Right atrium auricular region (tissue), 2 donors: ENCODE results near the gene KCNT2. TPM values are rescaled to one million over a fixed set of nuclear protein-coding genes. Genes with fewer than 3 reads are reported as not detected.
"Not testable (repeated sequence)": the region's sequence is repeated elsewhere in the genome, so short reads cannot be mapped to it uniquely, and the experiment has no call there.

ENCODE experiments used
- DNase-seq: peaks from one replicate; pipeline ENCODE4 v3.0.0-alpha.2; 2019; ENCODE audit warnings: low spot score
- H3K27ac ChIP-seq, 2 donors: fragments of 200-600 bp; sonication (generic); 1 replicate in 1 of 2; 2 replicates in 1 of 2; pipeline ENCODE4 v1.5.1; 2016 to 2019
- H3K27me3 ChIP-seq, 2 donors: fragments of 200-600 bp; sonication (generic); one replicate each; pipeline versions ENCODE4 v1.5.1 to v1.6.0; 2017 to 2019
- H3K36me3 ChIP-seq: fragments of 200-600 bp; sonication (generic); one replicate; pipeline ENCODE4 v1.5.1; 2016
- H3K4me1 ChIP-seq, 2 donors: fragments of 200-600 bp; sonication (generic); one replicate each; pipeline versions ENCODE4 v1.5.1 to v1.6.0; 2017 to 2019
- H3K4me3 ChIP-seq, 2 donors: fragments of 200-600 bp; sonication (generic); 1 replicate in 1 of 2; 2 replicates in 1 of 2; pipeline ENCODE4 v1.5.1; 2017 to 2019; ENCODE audit warnings: mild to moderate bottlenecking in 1 of 2, moderate library complexity in 1 of 2
- H3K9me3 ChIP-seq, 2 donors: fragments of 200-600 bp; sonication (generic); one replicate each; pipeline ENCODE4 v1.5.1; 2019
- CTCF ChIP-seq, 2 donors: fragments of 200-600 bp; sonication (generic); IDR thresholded peaks; one replicate each; pipeline ENCODE4 v1.5.1; 2019; ENCODE audit warnings: antibody characterized with exemption in 2 of 2
- total RNA-seq, 2 donors: library from RNA; depleted of rRNA; stranded (reverse); fragments of >200 nt; gene quantifications; one replicate each; pipeline ENCODE4 v1.1.0, GENCODE V29; 2016

KCNT2 gene
- total RNA-seq, 2 donors from 2014 or later, result 3.9 to 14.1 TPM

- no peak overlapping the region for H3K4me3 ChIP-seq
- no peak overlapping the region for H3K27ac ChIP-seq
- no peak for TF ChIP-seq CTCF (IDR thresholded peaks at IDR 0.05)
- no peaks in the 10 kb centered on the region for H3K9me3 ChIP-seq
- no peak for DNase-seq
- no peaks in the 10 kb centered on the region for H3K36me3 ChIP-seq
- H3K4me1 ChIP-seq, result no peaks in the 10 kb centered on the region
- no peaks in the 10 kb centered on the region for H3K27me3 ChIP-seq
Measured at GRCh38 chr1:196510451-196510850, 97.8 kb downstream of the KCNT2 start.

GRCh38 chr1:196504224-196504623, 104.0 kb downstream of the KCNT2 start:
- H3K9me3 ChIP-seq, H3K27me3 ChIP-seq, H3K36me3 ChIP-seq, DNase-seq, H3K27ac ChIP-seq, H3K4me3 ChIP-seq, H3K4me1 ChIP-seq: not testable (repeated sequence)

GRCh38 chr1:196502437-196502836, 105.8 kb downstream of the KCNT2 start:
- H3K9me3 ChIP-seq, result no peaks in the 10 kb centered on the region
- DNase-seq, result no peak
- no peaks in the 10 kb centered on the region for H3K4me1 ChIP-seq
- H3K27ac ChIP-seq, result no peak overlapping the region
- H3K36me3 ChIP-seq, result no peaks in the 10 kb centered on the region
- no peak for TF ChIP-seq CTCF (IDR thresholded peaks at IDR 0.05)
- no peaks in the 10 kb centered on the region for H3K27me3 ChIP-seq
- no peak overlapping the region for H3K4me3 ChIP-seq

- no peak for DNase-seq
- TF ChIP-seq CTCF (IDR thresholded peaks at IDR 0.05), result no peak
- Histone ChIP-seq H3K4me3 (no peak overlapping the region), H3K4me1 (no peaks in the 10 kb centered on the region), H3K9me3 (no peaks in the 10 kb centered on the region), H3K27ac (no peak overlapping the region), H3K36me3 (no peaks in the 10 kb centered on the region), H3K27me3 (no peaks in the 10 kb centered on the region)
Measured at GRCh38 chr1:196501760-196502428, 106.3 kb downstream of the KCNT2 start.

- Histone ChIP-seq H3K4me3 (no peak overlapping the region), H3K27me3 (no peaks in the 10 kb centered on the region), H3K4me1 (no peaks in the 10 kb centered on the region), H3K9me3 (no peaks in the 10 kb centered on the region), H3K36me3 (no peaks in the 10 kb centered on the region), H3K27ac (no peak overlapping the region)
- no peak for TF ChIP-seq CTCF (IDR thresholded peaks at IDR 0.05)
- DNase-seq, result no peak
Measured at GRCh38 chr1:196497817-196498216, 110.4 kb downstream of the KCNT2 start.

GRCh38 chr1:196494766-196495165, 113.5 kb downstream of the KCNT2 start:
- no peak overlapping the region for H3K27ac ChIP-seq
- no peaks in the 10 kb centered on the region for H3K4me1 ChIP-seq
- H3K27me3 ChIP-seq, result no peaks in the 10 kb centered on the region
- H3K4me3 ChIP-seq, result no peak overlapping the region
- H3K9me3 ChIP-seq, result no peaks in the 10 kb centered on the region
- H3K36me3 ChIP-seq, result no peaks in the 10 kb centered on the region
- DNase-seq, result no peak
- no peak for TF ChIP-seq CTCF (IDR thresholded peaks at IDR 0.05)
